Epithelial cell of esophagus (primary cell): Measurements from ENCODE around the gene TTC34.

ENCODE experiments used
- DNase-seq: peaks from one replicate; pipeline ENCODE4 v3.0.0; 2010; ENCODE audit warnings: low read depth
- H3K4me3 ChIP-seq: 2 replicates; pipeline ENCODE4 v1.5.1; 2011; ENCODE audit warnings: mild to moderate bottlenecking, low read length, control low read depth
- TF ChIP-seq, protein P1 (sequence below): IDR thresholded peaks from 2 replicates; pipeline ENCODE4 v1.5.1; 2011; ENCODE audit warnings: low read depth, mild to moderate bottlenecking, low read length, control low read depth, inconsistent platforms; ENCODE audit not compliant: insufficient read depth; ENCODE audit errors: missing control alignments

The TTC34 gene

DNA sequence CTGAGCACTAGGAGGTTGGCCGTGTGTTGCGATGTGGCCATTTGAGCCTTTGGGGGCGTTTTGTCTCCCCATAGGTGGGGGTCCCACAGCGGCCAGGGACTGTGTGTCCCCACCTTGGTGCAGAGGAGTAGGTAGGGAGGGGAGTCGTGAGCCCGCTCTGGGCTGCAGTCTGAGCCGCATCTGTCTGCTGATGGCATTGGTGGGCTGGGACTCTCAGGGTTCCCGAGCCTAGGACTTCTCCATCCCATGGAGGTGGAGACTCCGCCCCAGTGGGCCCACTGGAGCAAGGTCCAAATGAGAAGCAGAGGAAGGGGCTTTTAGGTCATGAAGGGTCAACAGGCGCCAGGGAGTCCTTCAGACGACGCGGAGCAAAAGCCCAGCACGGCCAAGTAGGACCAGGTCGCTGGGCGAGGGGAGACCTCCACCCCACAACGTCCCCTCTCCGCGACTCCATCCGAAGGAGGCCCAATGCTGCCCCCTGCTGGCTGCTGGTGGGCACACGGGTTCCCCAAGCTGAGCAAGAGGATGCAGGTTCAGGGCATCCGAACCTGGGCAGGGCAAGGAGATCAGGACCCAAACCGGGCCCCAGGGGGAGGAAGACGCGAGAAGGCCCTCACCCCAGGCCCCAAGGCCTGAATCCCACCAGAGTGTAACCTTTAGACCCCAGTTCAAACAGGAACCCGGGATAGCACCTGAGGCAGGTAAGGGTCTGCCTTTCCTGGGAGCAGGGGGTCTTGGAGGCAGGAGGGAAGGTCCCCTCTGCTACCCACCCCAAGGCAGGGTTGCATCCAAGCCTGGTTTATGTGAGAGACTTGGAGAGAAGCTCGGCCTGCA, 14.9 kb downstream of the TTC34 start:
- TF ChIP-seq, protein P1, sequence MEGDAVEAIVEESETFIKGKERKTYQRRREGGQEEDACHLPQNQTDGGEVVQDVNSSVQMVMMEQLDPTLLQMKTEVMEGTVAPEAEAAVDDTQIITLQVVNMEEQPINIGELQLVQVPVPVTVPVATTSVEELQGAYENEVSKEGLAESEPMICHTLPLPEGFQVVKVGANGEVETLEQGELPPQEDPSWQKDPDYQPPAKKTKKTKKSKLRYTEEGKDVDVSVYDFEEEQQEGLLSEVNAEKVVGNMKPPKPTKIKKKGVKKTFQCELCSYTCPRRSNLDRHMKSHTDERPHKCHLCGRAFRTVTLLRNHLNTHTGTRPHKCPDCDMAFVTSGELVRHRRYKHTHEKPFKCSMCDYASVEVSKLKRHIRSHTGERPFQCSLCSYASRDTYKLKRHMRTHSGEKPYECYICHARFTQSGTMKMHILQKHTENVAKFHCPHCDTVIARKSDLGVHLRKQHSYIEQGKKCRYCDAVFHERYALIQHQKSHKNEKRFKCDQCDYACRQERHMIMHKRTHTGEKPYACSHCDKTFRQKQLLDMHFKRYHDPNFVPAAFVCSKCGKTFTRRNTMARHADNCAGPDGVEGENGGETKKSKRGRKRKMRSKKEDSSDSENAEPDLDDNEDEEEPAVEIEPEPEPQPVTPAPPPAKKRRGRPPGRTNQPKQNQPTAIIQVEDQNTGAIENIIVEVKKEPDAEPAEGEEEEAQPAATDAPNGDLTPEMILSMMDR = no peak
- DNase-seq = no peak

DNA sequence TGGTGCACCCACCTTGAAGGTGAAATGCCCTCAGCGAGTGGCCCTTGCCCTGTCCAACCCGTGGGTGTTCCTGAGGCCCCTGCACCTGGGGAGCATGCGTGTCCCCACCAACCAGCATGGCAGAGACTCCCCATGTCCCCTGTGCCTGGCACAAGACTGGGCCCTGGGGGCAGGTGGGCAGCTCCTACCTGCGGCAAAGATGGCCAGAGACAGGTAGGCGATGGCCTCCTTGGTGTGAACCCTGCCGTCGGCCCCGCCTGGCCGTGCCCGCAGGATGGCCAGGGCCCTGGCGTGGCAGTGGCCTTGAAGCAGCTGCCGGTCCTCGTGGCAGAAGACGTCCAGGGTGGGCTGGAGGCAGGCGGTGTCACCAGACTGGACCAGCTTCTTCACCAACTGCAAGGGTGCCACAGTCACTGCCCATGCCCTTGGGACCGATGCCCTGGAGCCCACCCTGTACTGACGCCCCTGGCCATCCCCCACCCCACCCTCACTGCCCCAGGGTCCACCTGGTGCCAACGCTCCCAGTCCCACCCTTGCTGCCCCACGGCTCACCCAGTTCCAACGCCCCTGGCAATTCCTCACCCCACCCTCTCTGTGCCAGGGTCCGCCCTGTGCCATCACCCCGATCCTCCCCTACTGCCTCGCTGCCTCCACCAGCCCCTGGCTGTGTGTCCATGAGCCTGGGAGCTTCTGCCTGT, 15.7 kb downstream of the TTC34 start:
- no peak for DNase-seq
- no peak overlapping the region for H3K4me3 ChIP-seq
- TF ChIP-seq, protein P1 = no peak

More for the DNA sequence above, 14.9 kb downstream of the TTC34 start:
- H3K4me3 ChIP-seq = no peak overlapping the region

DNA sequence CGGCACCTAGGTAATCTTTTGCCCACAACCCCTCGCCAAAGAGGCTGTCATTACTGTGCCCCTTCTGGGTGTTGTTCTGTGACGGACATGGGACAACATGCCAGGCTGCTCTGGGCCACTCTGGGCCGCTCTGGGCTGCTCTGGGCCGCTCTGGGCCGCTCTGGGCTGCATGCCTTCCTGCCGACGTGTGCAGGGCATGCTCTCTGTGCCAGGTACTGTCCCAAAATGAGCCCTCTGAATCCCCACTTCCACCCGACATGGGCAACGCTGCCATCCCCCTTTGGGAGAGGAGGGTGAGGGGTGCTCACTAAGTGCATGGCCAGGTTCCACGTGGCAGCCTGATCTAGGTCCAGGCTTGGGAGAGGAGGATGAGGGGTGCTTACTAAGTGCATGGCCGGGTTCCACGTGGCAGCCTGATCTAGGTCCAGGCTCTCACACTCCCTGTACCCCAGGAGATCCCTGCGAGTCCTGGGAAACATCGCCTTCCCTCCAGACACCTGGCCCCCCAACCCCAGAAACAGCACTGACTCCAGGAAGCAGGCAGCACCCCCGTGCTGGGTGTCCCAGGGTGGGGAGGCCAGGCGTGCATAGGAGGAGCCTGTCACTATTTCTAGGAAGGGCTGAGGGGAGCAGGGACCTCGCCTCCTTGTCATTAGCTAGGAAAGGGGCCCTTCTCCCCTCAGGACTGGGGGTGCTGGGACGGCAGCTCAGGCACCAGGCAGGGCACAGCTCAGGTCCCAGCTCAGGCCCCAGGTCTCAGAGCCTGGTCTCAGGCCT, 16.5 kb downstream of the TTC34 start:
- no peak overlapping the region for H3K4me3 ChIP-seq
- TF ChIP-seq, protein P1 = no peak
- DNase-seq = no peak

DNA sequence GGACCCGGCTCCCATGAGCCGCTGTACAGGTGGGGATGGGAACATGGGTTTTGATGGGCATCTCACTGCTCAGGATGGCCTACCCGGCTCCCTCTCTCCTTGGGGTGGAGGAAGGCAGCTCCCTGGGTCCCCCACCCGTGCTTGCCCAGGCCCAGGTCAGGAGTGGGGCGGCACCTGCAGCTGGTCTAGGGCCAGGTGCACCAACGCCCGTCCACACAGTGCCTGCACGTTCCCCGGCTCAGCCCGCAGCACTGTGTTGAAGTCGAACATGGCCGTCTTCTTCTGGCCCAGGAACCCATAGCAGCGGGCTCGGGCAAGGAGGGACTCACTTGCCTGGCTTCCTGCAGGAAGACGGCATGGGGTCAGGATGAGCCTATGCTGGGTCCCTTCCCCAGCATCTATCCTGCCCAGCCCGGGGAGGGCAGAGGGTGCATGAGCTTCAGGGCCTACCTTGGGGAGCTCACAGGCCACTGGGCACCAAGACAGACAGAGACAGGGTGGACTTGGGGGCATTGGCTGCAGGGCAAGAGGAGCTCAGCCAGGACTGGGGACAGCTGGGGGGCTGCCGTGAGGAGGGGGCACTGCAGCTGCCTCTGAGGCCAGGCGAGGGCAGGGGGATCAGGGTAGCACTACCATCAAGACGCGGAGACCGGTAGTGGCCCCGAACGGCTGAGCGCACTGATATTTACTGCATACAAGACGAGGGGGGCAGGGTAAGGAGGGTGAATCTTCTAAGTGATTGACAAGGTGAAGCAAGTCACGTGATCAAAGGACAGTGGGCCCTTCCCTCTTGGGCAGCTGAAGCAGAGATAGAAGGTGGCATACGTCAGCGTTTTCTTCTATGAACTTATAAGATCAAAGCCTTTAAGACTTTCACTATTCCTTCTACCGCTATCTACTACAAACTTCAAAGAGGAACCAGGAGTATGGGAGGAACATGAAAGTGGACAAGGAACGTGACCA, 17.8 kb downstream of the TTC34 start:
- no peak overlapping the region for H3K4me3 ChIP-seq
- TF ChIP-seq, protein P1 = no peak
- no peak for DNase-seq

DNA sequence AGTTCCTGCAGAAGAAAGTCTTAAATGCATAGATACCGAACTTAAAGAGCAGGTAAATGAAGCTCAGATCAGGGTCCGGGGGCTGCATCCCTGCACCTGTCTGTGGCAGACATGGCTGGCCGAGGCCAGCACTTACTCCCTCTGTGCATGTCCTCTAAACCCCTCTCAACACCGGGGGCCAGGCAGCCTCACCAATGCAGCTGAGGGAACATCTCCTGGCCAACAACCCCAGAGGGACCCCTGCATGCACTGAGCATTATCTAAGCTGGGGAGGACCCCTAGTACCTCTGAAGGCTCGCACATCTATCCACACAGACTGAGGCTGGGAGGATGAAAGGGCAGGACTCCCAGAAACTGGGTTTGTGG, 18.4 kb downstream of the TTC34 start:
- TF ChIP-seq, protein P1 = no peak
- DNase-seq = no peak
- H3K4me3 ChIP-seq = no peak overlapping the region

DNA sequence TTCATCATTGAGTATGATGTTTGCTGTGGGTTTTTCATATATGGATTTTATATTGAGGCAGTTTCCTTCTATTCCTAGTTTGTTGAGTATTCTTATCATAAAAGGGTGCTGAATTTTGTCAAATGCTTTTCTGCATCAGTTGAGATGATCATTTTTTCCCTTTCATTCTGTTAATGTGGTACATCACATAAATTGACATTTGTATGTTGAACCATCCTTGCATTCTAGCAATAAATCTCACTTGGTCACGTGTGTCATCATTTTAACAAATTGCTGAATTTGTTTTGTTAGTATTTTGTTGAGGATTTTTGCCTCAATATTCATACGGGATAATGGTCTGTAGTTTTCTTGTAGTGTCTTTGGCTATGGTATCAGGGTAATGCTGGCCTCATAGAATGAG, 19.9 kb downstream of the TTC34 start:
- TF ChIP-seq, protein P1 = no peak
- no peak overlapping the region for H3K4me3 ChIP-seq
- no peak for DNase-seq
